IgD-negative memory B cell (primary cell): ENCODE data around the gene PSMD4. TPM values are rescaled to one million over a fixed set of nuclear protein-coding genes. Genes with fewer than 3 reads are reported as not detected.
A peak's percentile ranks its signal among the peaks of the same experiment; 100 is the strongest.

ENCODE experiments used
- H3K27ac Mint-ChIP-seq, 3 donors: one replicate each; pipeline ENCODE4 v1.8.0; 2020 to 2022; ENCODE audit warnings: mild to moderate bottlenecking in 3 of 3, mixed read lengths in 3 of 3, moderate library complexity in 1 of 3
- H3K27me3 Mint-ChIP-seq: one replicate; pipeline ENCODE4 v1.8.0; 2021; ENCODE audit warnings: mixed read lengths
- H3K36me3 Mint-ChIP-seq: one replicate; pipeline ENCODE4 v1.8.0; 2020; ENCODE audit warnings: mild to moderate bottlenecking, mixed read lengths
- H3K4me1 Mint-ChIP-seq, 3 donors: one replicate each; pipeline ENCODE4 v1.8.0; 2020 to 2022; ENCODE audit warnings: mixed read lengths in 3 of 3, mild to moderate bottlenecking in 1 of 3
- H3K4me3 Mint-ChIP-seq, 4 donors: one replicate each; pipeline ENCODE4 v1.8.0; 2020 to 2022; ENCODE audit warnings: mild to moderate bottlenecking in 4 of 4, mixed read lengths in 4 of 4, moderate library complexity in 3 of 4
- H3K9me3 Mint-ChIP-seq, 3 donors: one replicate each; pipeline ENCODE4 v1.8.0; 2020 to 2021; ENCODE audit warnings: mixed read lengths in 3 of 3, mild to moderate bottlenecking in 1 of 3
- polyA plus RNA-seq: library from polyadenylated mRNA; unstranded; fragments of 300-500 nt; fragmentation: Illumina TruSeq; gene quantifications from one replicate; pipeline ENCODE4 v1.2.3, GENCODE V29; 2021

Gene PSMD4
- polyA plus RNA-seq, 1 donor from 2014 or later = 252 TPM

DNA sequence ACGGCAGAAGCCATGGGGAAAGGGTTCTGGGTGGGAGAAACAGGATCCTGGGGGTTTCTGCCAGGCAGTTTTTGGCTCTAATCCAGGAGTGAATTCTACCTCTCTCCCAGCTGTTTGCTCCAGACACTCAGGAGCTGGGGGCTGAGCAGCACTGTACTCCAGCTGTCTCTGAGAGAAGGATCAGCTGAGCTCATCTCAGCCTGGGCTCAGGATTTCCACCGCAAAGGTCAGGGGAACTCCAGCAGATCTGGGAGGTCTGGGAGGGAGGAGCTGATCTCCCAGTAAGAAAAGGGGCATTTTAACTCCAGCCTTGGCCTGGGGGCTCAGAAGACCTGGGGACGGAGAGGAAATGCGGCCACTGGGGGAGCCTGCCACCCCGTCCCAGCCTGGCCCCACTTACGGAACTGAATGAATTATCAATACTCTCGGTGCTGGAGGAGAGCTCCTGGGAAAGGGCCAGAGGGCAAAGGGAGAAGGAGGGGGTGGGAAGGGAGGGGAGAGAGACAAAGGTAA lies 55.3 kb downstream of the PSMD4 start:
- Mint-ChIP-seq H3K27me3 (no peaks in the 10 kb centered on the region), H3K9me3 (no peaks in the 10 kb centered on the region), H3K36me3 (peaks cover 4% of the 10 kb centered on the region), H3K4me3 (no peak overlapping the region), H3K27ac (no peak overlapping the region), H3K4me1 (peaks cover 8 to 14% (median 9%) of the 10 kb centered on the region in 3 donors)

DNA sequence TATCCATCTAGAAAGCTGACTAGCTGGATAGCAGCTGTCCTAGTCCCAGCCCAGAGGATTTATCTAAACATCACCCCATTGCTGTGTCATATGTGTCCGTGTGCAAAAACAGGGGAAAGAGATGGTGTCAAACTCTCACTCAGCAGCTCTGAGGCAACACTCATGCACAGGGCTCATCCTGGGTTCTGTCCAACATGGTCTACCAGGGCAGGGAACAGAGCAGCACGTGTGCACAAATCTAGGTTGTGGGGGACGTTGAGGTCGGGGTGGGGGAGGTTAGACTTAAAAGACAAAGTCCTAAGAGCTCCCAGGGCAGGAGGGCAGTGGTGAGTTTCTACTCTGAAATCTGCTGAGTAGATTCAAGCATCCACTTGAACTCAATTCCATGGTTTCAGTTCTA lies 56.5 kb downstream of the PSMD4 start:
- H3K4me1 Mint-ChIP-seq = peaks cover 8 to 17% (median 9%) of the 10 kb centered on the region in 3 donors
- H3K9me3 Mint-ChIP-seq = no peaks in the 10 kb centered on the region
- no peak overlapping the region for H3K4me3 Mint-ChIP-seq
- peaks cover 3% of the 10 kb centered on the region for H3K36me3 Mint-ChIP-seq
- no peaks in the 10 kb centered on the region for H3K27me3 Mint-ChIP-seq
- no peak overlapping the region for H3K27ac Mint-ChIP-seq

DNA sequence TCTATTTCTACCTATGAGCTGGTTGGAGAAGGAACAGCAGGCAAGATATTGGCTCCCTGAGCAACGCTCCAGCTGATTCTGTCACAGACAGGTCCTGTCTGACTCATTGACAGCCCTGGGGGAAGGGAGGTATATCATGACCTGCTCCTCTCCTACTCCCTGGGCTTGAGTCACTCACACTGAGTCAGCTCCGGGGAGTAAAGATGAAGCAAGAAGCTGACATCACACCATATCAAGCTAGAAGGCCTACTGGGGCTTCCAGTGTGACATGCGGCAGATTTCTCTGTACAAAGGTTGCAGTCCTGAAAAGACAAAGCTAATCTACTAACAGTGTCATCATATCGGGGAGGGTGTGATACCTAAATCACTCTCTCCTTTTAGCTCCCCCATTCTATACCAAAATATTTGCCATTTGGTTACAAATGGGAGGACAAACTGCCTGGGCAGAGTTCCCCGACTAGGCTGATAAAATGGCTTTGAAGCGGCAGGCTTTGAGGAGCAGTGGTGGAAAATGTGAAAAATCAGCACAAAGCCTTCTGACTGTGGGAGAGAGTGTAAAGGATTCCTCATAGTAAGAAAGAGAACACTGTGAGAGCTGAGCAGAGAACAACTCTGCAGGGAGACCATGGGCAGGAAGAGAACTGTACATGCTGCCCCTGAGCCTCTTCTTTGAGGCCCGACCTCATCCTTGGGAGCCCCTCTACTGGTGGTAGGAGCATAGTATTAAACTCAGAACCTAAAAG lies 57.2 kb downstream of the PSMD4 start:
- H3K4me3 Mint-ChIP-seq = no peak overlapping the region
- H3K27ac Mint-ChIP-seq = peak overlapping the region; percentile 14 to 74 (median 72)
- H3K36me3 Mint-ChIP-seq = peaks cover 3% of the 10 kb centered on the region
- H3K27me3 Mint-ChIP-seq = no peaks in the 10 kb centered on the region
- H3K9me3 Mint-ChIP-seq = no peaks in the 10 kb centered on the region
- peaks cover 8 to 17% (median 13%) of the 10 kb centered on the region in 3 donors for H3K4me1 Mint-ChIP-seq

DNA sequence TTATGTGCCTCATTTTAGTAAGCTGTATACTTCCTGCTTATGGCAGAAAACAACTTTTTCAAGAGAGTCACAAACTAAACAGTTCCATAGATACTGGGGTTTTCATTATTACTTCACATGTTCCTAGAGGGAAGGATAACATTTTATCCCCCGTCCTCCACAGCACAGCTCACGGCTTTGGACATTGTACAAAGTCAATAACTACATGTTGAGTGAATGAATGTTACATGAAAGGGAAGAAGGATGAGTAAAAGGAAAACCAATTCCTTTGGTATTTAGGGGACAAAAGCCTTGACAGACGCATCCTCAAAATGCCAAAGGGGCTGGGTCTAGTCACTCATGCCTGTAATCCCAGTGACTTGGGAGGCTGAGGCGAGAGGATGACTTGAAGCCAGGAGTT lies 57.9 kb downstream of the PSMD4 start:
- Mint-ChIP-seq H3K27ac (peak overlapping the region; percentile 14 to 72 (median 17)), H3K4me1 (peaks cover 8 to 17% (median 13%) of the 10 kb centered on the region in 3 donors), H3K4me3 (no peak overlapping the region), H3K9me3 (no peaks in the 10 kb centered on the region), H3K36me3 (peaks cover 3% of the 10 kb centered on the region), H3K27me3 (no peaks in the 10 kb centered on the region)

DNA sequence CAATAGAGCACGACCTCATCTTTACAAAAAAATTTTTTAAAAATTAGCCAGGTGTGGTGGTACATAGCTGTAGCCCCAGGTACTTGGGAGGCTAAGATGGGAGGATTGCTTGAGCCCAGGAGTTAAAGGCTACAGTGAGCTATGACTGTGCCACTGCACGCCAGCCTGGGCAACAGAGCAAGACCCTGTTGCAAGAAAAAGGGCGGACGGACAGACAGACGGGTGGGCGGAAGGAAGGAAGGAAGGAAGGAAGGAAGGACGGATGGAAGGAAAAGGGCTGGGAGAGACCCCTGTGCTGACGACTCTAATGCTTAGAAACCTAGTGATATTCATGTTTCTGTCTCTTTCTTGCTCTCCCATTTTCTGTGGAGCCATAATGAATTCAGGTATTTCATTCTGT lies 58.3 kb downstream of the PSMD4 start:
- no peaks in the 10 kb centered on the region for H3K9me3 Mint-ChIP-seq
- no peaks in the 10 kb centered on the region for H3K27me3 Mint-ChIP-seq
- no peak overlapping the region for H3K4me3 Mint-ChIP-seq
- H3K36me3 Mint-ChIP-seq = peaks cover 3% of the 10 kb centered on the region
- H3K27ac Mint-ChIP-seq = peak overlapping the region in 2 of 3 donors; percentile 43 to 74
- peaks cover 8 to 17% (median 13%) of the 10 kb centered on the region in 3 donors for H3K4me1 Mint-ChIP-seq

DNA sequence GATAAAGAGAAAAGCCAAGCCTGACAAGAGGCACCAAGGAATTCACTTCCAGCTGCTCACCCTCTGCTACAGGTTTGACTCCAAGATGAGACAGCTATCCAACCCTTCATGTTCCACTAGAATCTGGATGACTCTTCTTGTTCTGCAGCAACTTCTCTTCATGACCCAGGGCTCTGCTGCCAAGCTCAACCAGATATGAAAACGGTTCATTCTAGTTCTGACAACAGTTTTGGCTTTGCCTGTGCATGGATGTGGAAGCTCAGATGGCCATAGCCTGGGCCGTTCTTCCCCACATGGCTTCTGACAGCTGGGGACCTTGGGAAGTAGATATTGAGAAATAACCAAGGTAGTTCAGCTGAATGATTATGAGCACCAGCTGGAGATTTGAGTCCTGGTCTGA lies 59.0 kb downstream of the PSMD4 start:
- Mint-ChIP-seq H3K27ac (peak overlapping the region in 1 of 3 donors; percentile 43), H3K9me3 (no peaks in the 10 kb centered on the region), H3K4me3 (no peak overlapping the region), H3K27me3 (no peaks in the 10 kb centered on the region), H3K36me3 (peaks cover 3% of the 10 kb centered on the region), H3K4me1 (peaks cover 8 to 17% (median 13%) of the 10 kb centered on the region in 3 donors)

DNA sequence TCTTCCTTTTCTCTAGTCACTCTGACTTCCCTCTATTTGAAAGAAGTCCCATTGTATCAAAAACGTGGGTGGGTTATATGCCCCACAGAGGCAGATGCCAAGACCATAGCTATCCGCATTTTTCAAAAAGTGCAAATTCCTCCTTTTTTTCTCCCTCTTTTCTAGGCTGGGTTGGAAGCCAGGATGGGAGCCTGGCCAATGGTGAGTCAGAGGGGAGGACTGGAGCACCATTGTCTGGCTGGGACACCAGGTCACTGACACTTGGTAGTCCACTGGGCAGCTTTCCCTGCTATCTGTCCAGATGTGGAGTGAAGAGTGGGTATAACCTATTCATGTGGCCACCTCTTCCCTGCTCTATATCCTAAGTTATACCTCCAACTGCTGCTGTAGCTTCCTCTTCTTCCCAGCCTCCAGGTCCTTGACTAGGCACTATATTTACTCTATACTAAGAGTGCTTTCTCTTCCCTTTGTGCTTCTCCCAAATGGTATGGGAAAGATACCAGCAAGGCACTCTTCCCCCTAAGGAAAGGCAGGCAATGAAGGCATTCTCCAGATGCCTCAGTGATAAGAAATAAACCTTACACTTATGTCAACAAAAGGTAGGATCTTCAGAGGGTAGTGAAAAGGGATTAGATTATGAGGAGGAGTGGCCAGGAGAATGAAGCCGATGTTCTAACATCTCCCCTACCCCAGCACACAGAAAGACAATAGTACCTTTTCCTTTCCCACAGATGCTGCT lies 59.8 kb downstream of the PSMD4 start:
- Mint-ChIP-seq H3K9me3 (no peaks in the 10 kb centered on the region), H3K4me1 (peaks cover 8 to 19% (median 13%) of the 10 kb centered on the region in 3 donors), H3K27ac (no peak overlapping the region), H3K27me3 (no peaks in the 10 kb centered on the region), H3K4me3 (peak overlapping the region in 1 of 4 donors; percentile 27), H3K36me3 (peaks cover 3% of the 10 kb centered on the region)

DNA sequence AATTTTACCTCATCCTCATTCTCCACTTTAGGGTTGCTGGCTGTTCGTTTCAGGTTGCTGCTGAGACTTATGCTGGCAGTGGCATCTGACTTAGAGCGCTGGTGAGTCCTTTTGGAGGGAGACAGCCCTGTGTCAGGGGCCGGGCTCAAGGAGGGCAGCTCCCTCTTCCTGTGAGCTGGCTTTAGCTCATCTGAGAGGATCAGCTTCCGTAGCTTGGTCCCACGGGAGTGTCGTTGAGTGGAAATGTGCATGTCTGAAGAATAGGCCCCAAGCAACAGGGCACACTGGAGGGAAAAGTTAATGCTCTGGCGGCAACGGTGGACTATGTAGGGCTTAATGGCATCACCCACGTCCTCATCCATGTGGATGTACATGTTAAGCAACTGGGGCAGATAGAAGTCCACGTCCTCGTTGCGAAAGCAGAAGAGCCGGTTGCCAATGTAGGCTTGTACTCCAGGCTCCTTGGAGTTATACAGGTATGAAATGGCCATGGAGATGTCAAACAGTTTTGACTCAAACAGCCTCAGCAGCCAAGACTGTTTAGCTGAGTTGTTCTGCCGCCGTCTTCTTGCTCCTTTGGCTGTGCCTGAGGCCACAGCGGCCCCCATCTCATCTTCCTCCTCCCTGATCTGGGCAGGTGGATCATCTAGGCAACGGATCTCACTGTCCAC lies 61.2 kb downstream of the PSMD4 start:
- peaks cover 10 to 22% (median 16%) of the 10 kb centered on the region in 3 donors for H3K4me1 Mint-ChIP-seq
- H3K27ac Mint-ChIP-seq = no peak overlapping the region
- H3K9me3 Mint-ChIP-seq = no peaks in the 10 kb centered on the region
- peaks cover 3% of the 10 kb centered on the region for H3K36me3 Mint-ChIP-seq
- H3K27me3 Mint-ChIP-seq = no peaks in the 10 kb centered on the region
- no peak overlapping the region for H3K4me3 Mint-ChIP-seq

Other genes starting within 250 kb of the PSMD4 start
- gene MINDY1, start 247.8 kb upstream of the PSMD4 start, polyA plus RNA-seq = 2.3 TPM
- 36.2 TPM for gene PRUNE1, start 246.3 kb upstream of the PSMD4 start, polyA plus RNA-seq
- gene BNIPL, start 218.1 kb upstream of the PSMD4 start, polyA plus RNA-seq = 0.13 TPM
- gene C1orf56, start 207.0 kb upstream of the PSMD4 start, polyA plus RNA-seq = 4.5 TPM
- gene CDC42SE1, start 195.1 kb upstream of the PSMD4 start, polyA plus RNA-seq = 86.2 TPM
- 1.5 TPM for gene MLLT11, start 194.3 kb upstream of the PSMD4 start, polyA plus RNA-seq
- gene GABPB2, start 184.0 kb upstream of the PSMD4 start, polyA plus RNA-seq = 5.5 TPM
- gene SEMA6C, start 108.1 kb upstream of the PSMD4 start, polyA plus RNA-seq = not detected
- 16.1 TPM for gene TNFAIP8L2, start 98.1 kb upstream of the PSMD4 start, polyA plus RNA-seq
- gene LYSMD1, start 88.8 kb upstream of the PSMD4 start, polyA plus RNA-seq = 0.69 TPM
- 70.1 TPM for gene SCNM1, start 88.6 kb upstream of the PSMD4 start, polyA plus RNA-seq
- 1.0 TPM for gene TMOD4, start 78.8 kb upstream of the PSMD4 start, polyA plus RNA-seq
- gene VPS72, start 64.5 kb upstream of the PSMD4 start, polyA plus RNA-seq = 81.0 TPM
- 20.3 TPM for gene PIP5K1A, start 56.2 kb upstream of the PSMD4 start, polyA plus RNA-seq
- gene ZNF687, start 27.6 kb downstream of the PSMD4 start, polyA plus RNA-seq = 3.0 TPM
- gene PI4KB, start 72.7 kb downstream of the PSMD4 start, polyA plus RNA-seq = 67.9 TPM
- 106 TPM for gene RFX5, start 92.5 kb downstream of the PSMD4 start, polyA plus RNA-seq
- not detected for gene SELENBP1, start 118.0 kb downstream of the PSMD4 start, polyA plus RNA-seq
- 69.1 TPM for gene PSMB4, start 144.8 kb downstream of the PSMD4 start, polyA plus RNA-seq
- 9.4 TPM for gene POGZ, start 204.8 kb downstream of the PSMD4 start, polyA plus RNA-seq